HG03457 (cell line): ENCODE data around the gene BACH2.
A peak's percentile ranks its signal among the peaks of the same experiment; 100 is the strongest.

Experiments
- ATAC-seq: cut with Tn5 transposase; IDR thresholded peaks from one replicate; pipeline ENCODE4 v1.9.1; 2021; ENCODE audit warnings: moderate number of reproducible peaks; ENCODE audit not compliant: unreplicated experiment

The BACH2 gene

GRCh38 chr6:90105506-90106170 is 191.0 kb downstream of the BACH2 start:
- no peak for ATAC-seq

- peak; percentile 53 for ATAC-seq
Observed at GRCh38 chr6:90103056-90103800, 193.4 kb downstream of the BACH2 start.

GRCh38 chr6:90101403-90101802 is 195.2 kb downstream of the BACH2 start:
- ATAC-seq = no peak

GRCh38 chr6:90100059-90100665 is 196.5 kb downstream of the BACH2 start:
- ATAC-seq = no peak

GRCh38 chr6:90098627-90099026 is 198.0 kb downstream of the BACH2 start:
- ATAC-seq = no peak

- ATAC-seq = no peak
Observed at GRCh38 chr6:90098001-90098531, 198.6 kb downstream of the BACH2 start.

GRCh38 chr6:90097356-90097755 is 199.3 kb downstream of the BACH2 start:
- no peak for ATAC-seq

- ATAC-seq = no peak
Observed at GRCh38 chr6:90096818-90097217, 199.8 kb downstream of the BACH2 start.

GRCh38 chr6:90095788-90096187 is 200.9 kb downstream of the BACH2 start:
- no peak for ATAC-seq

GRCh38 chr6:90095145-90095544 is 201.5 kb downstream of the BACH2 start:
- ATAC-seq = no peak

- no peak for ATAC-seq
Observed at GRCh38 chr6:90093558-90094073, 203.0 kb downstream of the BACH2 start.

- ATAC-seq = no peak
Observed at GRCh38 chr6:90090866-90091265, 205.8 kb downstream of the BACH2 start.

GRCh38 chr6:90088009-90088408 is 208.6 kb downstream of the BACH2 start:
- ATAC-seq = no peak

- ATAC-seq = no peak
Observed at GRCh38 chr6:90087106-90087833, 209.4 kb downstream of the BACH2 start.

- ATAC-seq = no peak
Observed at GRCh38 chr6:90086517-90086916, 210.1 kb downstream of the BACH2 start.

GRCh38 chr6:90083891-90084290 is 212.8 kb downstream of the BACH2 start:
- peak; percentile 53 for ATAC-seq

- no peak for ATAC-seq
Observed at GRCh38 chr6:90082847-90083246, 213.8 kb downstream of the BACH2 start.

GRCh38 chr6:90080876-90081481 is 215.7 kb downstream of the BACH2 start:
- ATAC-seq = peak; percentile 79

GRCh38 chr6:90079560-90080490 is 216.8 kb downstream of the BACH2 start:
- ATAC-seq = no peak
